Caco-2 (cell line): ENCODE measurements around the gene LAPTM4A. TPM values are rescaled to one million over a fixed set of nuclear protein-coding genes. Genes with fewer than 3 reads are reported as not detected.

Experiments
- BruUV-seq: library from RNA; stranded (reverse); fragments of 400-500 nt; replicated peaks from 2 replicates; lab custom pipeline; 2021; lab: Mats Ljungman, UMichigan
- CTCF ChIA-PET: fragments of 300-600 bp; sonication (Branson Sonifier 250); formaldehyde crosslinking; loops from one replicate; lab custom pipeline; 2022; ENCODE audit warnings: antibody characterized with exemption; lab: Charles Lee
- POLR2A ChIA-PET: fragments of 300-600 bp; sonication (Branson Sonifier 250); formaldehyde crosslinking; loops from one replicate; lab custom pipeline; 2022; ENCODE audit warnings: antibody characterized with exemption; lab: Charles Lee
- DNase-seq, 2 experiments: peaks; one replicate each; pipeline versions ENCODE4 v3.0.0 to v3.0.0-alpha.2; 2020 to 2022
- H3K27me3 ChIP-seq: replicated peaks from 2 replicates; pipeline ENCODE4 v1.6.0; 2011; ENCODE audit warnings: low read length; ENCODE audit not compliant: control insufficient read depth, insufficient read depth
- H3K36me3 ChIP-seq: 2 replicates; pipeline ENCODE4 v1.5.1; 2011; ENCODE audit warnings: low read length; ENCODE audit not compliant: control insufficient read depth, insufficient read depth
- H3K4me1 ChIP-seq: fragments of 250-450 bp; sonication (Bioruptor Pico); 2 replicates; pipeline ENCODE4 v1.5.1; 2020; ENCODE audit warnings: mild to moderate bottlenecking
- H3K4me3 ChIP-seq: 2 replicates; pipeline ENCODE4 v1.5.1; 2011; ENCODE audit warnings: low read depth, mild to moderate bottlenecking, control low read depth, low read length
- H3K9me3 ChIP-seq: fragments of 250-450 bp; sonication (Bioruptor Pico); 2 replicates; pipeline ENCODE4 v1.5.1; 2020; ENCODE audit warnings: mild to moderate bottlenecking, moderate library complexity
- H3K27ac Mint-ChIP-seq: one replicate; pipeline ENCODE4 v1.8.0; 2022; ENCODE audit warnings: mixed read lengths; ENCODE audit not compliant: unreplicated experiment
- H3K27me3 Mint-ChIP-seq: one replicate; pipeline ENCODE4 v1.8.0; 2022; ENCODE audit warnings: mixed read lengths; ENCODE audit not compliant: insufficient read depth, unreplicated experiment
- H3K36me3 Mint-ChIP-seq: one replicate; pipeline ENCODE4 v1.8.0; 2022; ENCODE audit warnings: mild to moderate bottlenecking, mixed read lengths; ENCODE audit not compliant: insufficient read depth, unreplicated experiment
- H3K4me1 Mint-ChIP-seq: one replicate; pipeline ENCODE4 v1.8.0; 2022; ENCODE audit warnings: low read depth, mixed read lengths; ENCODE audit not compliant: unreplicated experiment
- H3K4me3 Mint-ChIP-seq: one replicate; pipeline ENCODE4 v1.8.0; 2022; ENCODE audit warnings: mild to moderate bottlenecking, moderate library complexity, mixed read lengths; ENCODE audit not compliant: unreplicated experiment
- H3K9me3 Mint-ChIP-seq: one replicate; pipeline ENCODE4 v1.8.0; 2022; ENCODE audit warnings: mixed read lengths; ENCODE audit not compliant: unreplicated experiment
- intact Hi-C: fragments of 100-400 bp; cut with micrococcal nuclease; formaldehyde crosslinking; loops from one replicate; pipeline ENCODE4 v1.10.0; 2022; ENCODE audit not compliant: unreplicated experiment
- total RNA-seq: library from RNA; stranded (reverse); gene quantifications from 2 replicates; pipeline ENCODE4 v1.2.3, GENCODE V29; 2022
- TF ChIP-seq, protein P1 (sequence below), 2 experiments: fragments of 200-600 bp in 1 of 2; IDR thresholded peaks; 1 replicate in 1 of 2; 2 replicates in 1 of 2; pipeline versions ENCODE4 v1.5.1 to v1.8.0; 2011 to 2022; ENCODE audit warnings: antibody characterized with exemption in 1 of 2, control low read depth in 1 of 2, inconsistent platforms in 1 of 2, low read depth in 1 of 2, low read length in 1 of 2, mild to moderate bottlenecking in 1 of 2, moderate library complexity in 1 of 2; ENCODE audit not compliant: insufficient read depth in 1 of 2, severe bottlenecking in 1 of 2, unreplicated experiment in 1 of 2

Gene LAPTM4A
- total RNA-seq, 1 experiment from 2014 or later = 140 TPM

DNA sequence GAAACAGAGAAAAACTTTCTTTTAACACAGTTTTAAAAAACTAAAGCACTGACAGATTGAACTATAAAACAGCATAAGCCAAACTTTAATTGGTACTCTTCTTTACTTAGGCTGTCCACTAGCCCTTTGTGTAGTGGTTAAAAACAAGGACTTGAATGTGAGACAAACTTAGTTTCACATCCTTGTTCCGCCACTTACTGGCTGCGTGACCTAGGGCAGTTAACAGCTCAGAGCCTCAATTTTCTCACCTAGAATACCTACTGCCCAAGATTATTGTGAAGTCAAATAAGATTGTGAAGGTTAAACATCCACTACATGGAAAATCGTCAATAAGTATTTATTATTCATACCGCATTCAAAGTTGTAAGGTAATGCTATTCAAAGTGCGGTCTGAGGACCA lies 63.5 kb downstream of the LAPTM4A start:
- no peak for DNase-seq
- Histone ChIP-seq H3K4me1 (peaks cover 6% of the 10 kb centered on the region), H3K27me3 (no peaks in the 10 kb centered on the region), H3K9me3 (no peaks in the 10 kb centered on the region), H3K36me3 (no peaks in the 10 kb centered on the region), H3K4me3 (no peak overlapping the region)
- Mint-ChIP-seq H3K4me1 (peaks cover 8% of the 10 kb centered on the region), H3K4me3 (no peak overlapping the region), H3K9me3 (no peaks in the 10 kb centered on the region), H3K27ac (no peak overlapping the region), H3K36me3 (peaks cover 8% of the 10 kb centered on the region), H3K27me3 (no peaks in the 10 kb centered on the region)
- ChIA-PET CTCF (no interaction called here), POLR2A (no interaction called here)
- no TSS peak for BruUV-seq
- intact Hi-C loops = loop anchor here (2.0 kb wide), 1 partner anchor 31 kb away; no protein-coding TSS in a partner anchor
- TF ChIP-seq, protein P1, sequence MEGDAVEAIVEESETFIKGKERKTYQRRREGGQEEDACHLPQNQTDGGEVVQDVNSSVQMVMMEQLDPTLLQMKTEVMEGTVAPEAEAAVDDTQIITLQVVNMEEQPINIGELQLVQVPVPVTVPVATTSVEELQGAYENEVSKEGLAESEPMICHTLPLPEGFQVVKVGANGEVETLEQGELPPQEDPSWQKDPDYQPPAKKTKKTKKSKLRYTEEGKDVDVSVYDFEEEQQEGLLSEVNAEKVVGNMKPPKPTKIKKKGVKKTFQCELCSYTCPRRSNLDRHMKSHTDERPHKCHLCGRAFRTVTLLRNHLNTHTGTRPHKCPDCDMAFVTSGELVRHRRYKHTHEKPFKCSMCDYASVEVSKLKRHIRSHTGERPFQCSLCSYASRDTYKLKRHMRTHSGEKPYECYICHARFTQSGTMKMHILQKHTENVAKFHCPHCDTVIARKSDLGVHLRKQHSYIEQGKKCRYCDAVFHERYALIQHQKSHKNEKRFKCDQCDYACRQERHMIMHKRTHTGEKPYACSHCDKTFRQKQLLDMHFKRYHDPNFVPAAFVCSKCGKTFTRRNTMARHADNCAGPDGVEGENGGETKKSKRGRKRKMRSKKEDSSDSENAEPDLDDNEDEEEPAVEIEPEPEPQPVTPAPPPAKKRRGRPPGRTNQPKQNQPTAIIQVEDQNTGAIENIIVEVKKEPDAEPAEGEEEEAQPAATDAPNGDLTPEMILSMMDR (IDR thresholded peaks at IDR 0.05; ENCODE audit: insufficient read depth in 1 of 2, low read depth in 1 of 2, low read length in 1 of 2, severe bottlenecking in 1 of 2, unreplicated experiment in 1 of 2) = no peak

Other genes starting within 250 kb of the LAPTM4A start
- 15.5 and 16.8 TPM in 2 replicates for gene TTC32, start 149.6 kb downstream of the LAPTM4A start, total RNA-seq
- 7.2 and 8.1 TPM in 2 replicates for gene WDR35, start 61.5 kb downstream of the LAPTM4A start, total RNA-seq
- 16.2 and 18.1 TPM in 2 replicates for gene MATN3, start 39.0 kb downstream of the LAPTM4A start, total RNA-seq
- 23.5 and 24.3 TPM in 2 replicates for gene SDC1, start 173.5 kb upstream of the LAPTM4A start, total RNA-seq